NT2/D1 (cell line): Measurements from ENCODE around the gene VPS8.

Source experiments
- DNase-seq: peaks from one replicate; pipeline ENCODE4 v3.0.0-alpha.2; 2011; ENCODE audit warnings: low read depth, low spot score
- H3K27me3 ChIP-seq: 2 replicates; pipeline ENCODE4 v1.6.0; 2011; ENCODE audit warnings: mild to moderate bottlenecking; ENCODE audit not compliant: insufficient read length, insufficient read depth
- H3K36me3 ChIP-seq: 2 replicates; pipeline ENCODE4 v1.6.1; 2011; ENCODE audit warnings: mild to moderate bottlenecking, low read length, mixed read lengths; ENCODE audit not compliant: insufficient read depth, insufficient read length
- H3K4me1 ChIP-seq: 2 replicates; pipeline ENCODE4 v1.5.1; 2011; ENCODE audit not compliant: insufficient read depth, insufficient read length
- H3K4me3 ChIP-seq: 2 replicates; pipeline ENCODE4 v1.5.1; 2011; ENCODE audit warnings: low read depth; ENCODE audit not compliant: insufficient read length
- H3K9ac ChIP-seq: 2 replicates; pipeline ENCODE4 v1.6.0; 2011; ENCODE audit warnings: low read depth; ENCODE audit not compliant: insufficient read length
- H3K9me3 ChIP-seq: 2 replicates; pipeline ENCODE4 v1.5.1; 2011; ENCODE audit warnings: mild to moderate bottlenecking, low read length; ENCODE audit not compliant: insufficient read depth
- SUZ12 ChIP-seq: IDR thresholded peaks from 2 replicates; pipeline ENCODE4 v1.6.1; 2011; ENCODE audit not compliant: insufficient read length, insufficient read depth; ENCODE audit errors: extremely low read depth
- YY1 ChIP-seq: IDR thresholded peaks from 2 replicates; pipeline ENCODE4 v1.6.1; 2011; ENCODE audit not compliant: insufficient read length, insufficient read depth
- ZNF274 ChIP-seq: IDR thresholded peaks from 2 replicates; pipeline ENCODE4 v1.6.1; 2011; ENCODE audit warnings: mild to moderate bottlenecking, low read depth, low read length

VPS8 gene

DNA sequence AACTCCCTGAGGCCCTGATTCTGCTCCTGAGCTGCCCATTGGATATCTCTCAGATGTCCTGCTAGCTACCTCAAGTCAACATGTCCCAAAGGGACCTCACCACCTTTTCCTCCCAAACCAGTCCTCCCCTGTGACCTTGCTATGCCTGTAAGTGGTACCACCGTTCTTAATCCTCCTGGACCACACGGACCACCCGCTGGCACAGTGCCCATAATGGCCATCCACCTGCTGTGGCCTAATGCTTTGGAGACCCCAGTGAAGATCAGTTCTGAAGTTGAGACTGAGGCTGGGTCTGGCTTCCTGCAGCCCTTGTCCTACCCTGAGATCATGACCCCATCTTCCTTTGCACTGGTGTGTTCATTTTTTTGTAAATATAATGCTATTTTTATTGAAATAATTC is 15.0 kb upstream of the VPS8 start:
- H3K27me3 ChIP-seq, result peaks cover 4% of the 10 kb centered on the region
- H3K4me1 ChIP-seq, result peaks cover 4% of the 10 kb centered on the region
- H3K36me3 ChIP-seq, result no peaks in the 10 kb centered on the region
- no peak for DNase-seq
- H3K9me3 ChIP-seq, result no peaks in the 10 kb centered on the region; the same call in 1 of the 2 replicates
- TF ChIP-seq ZNF274, result no peak
- no peak for TF ChIP-seq YY1
- no peak for TF ChIP-seq SUZ12
- no peak overlapping the region for H3K9ac ChIP-seq
- H3K4me3 ChIP-seq, result no peak overlapping the region

GRCh38 chr3:184798120-184798519 is 13.8 kb upstream of the VPS8 start:
- TF ChIP-seq YY1, result no peak
- no peak for TF ChIP-seq ZNF274
- no peak for TF ChIP-seq SUZ12
- no peaks in the 10 kb centered on the region for H3K27me3 ChIP-seq
- H3K4me3 ChIP-seq, result no peak overlapping the region
- H3K9me3 ChIP-seq, result no peaks in the 10 kb centered on the region; the same call in 1 of the 2 replicates
- no peaks in the 10 kb centered on the region for H3K36me3 ChIP-seq
- peaks cover 6% of the 10 kb centered on the region for H3K4me1 ChIP-seq
- DNase-seq, result no peak
- H3K9ac ChIP-seq, result no peak overlapping the region

GRCh38 chr3:184800349-184800930 is 11.5 kb upstream of the VPS8 start:
- no peak overlapping the region for H3K9ac ChIP-seq
- DNase-seq, result no peak
- H3K9me3 ChIP-seq, result no peaks in the 10 kb centered on the region; the same call in 1 of the 2 replicates
- no peak for TF ChIP-seq ZNF274
- TF ChIP-seq YY1, result no peak
- TF ChIP-seq SUZ12, result no peak
- no peaks in the 10 kb centered on the region for H3K36me3 ChIP-seq
- H3K27me3 ChIP-seq, result no peaks in the 10 kb centered on the region
- H3K4me1 ChIP-seq, result peaks cover 3% of the 10 kb centered on the region
- no peak overlapping the region for H3K4me3 ChIP-seq

DNA sequence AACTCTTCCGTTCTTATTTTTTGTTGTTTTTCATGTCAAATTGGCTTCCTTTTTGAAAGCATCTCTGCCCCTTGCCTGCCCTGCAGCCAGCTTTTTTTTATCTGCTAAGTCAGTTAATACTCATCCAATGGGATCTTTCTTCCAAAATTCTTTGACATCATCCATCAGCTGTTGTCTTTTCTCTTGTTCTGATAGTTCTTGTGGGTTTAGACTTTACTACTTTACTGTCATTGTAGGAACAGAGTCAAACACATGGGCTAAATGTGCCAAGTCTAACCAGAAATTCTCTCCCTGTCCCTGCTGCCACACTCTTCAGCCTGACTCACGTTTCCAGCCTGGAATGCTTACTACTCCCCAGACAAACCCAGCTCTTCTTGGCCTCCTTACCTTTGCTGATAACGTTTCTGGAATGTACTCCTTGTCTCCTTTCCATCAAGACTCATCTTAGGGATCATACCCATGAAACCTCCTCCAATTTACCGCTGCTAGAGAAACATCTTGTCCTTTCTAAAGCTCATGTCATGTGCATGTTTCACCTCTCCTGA is 10.7 kb upstream of the VPS8 start:
- peaks cover 3% of the 10 kb centered on the region for H3K4me1 ChIP-seq
- no peak for TF ChIP-seq SUZ12
- no peak for TF ChIP-seq ZNF274
- no peak for TF ChIP-seq YY1
- no peak for DNase-seq
- H3K4me3 ChIP-seq, result no peak overlapping the region
- H3K36me3 ChIP-seq, result no peaks in the 10 kb centered on the region
- no peaks in the 10 kb centered on the region for H3K27me3 ChIP-seq
- no peaks in the 10 kb centered on the region; the same call in 1 of the 2 replicates for H3K9me3 ChIP-seq
- no peak overlapping the region for H3K9ac ChIP-seq

GRCh38 chr3:184802150-184802549 is 9.8 kb upstream of the VPS8 start:
- DNase-seq, result no peak
- Histone ChIP-seq H3K9me3 (no peaks in the 10 kb centered on the region; the same call in 1 of the 2 replicates), H3K4me1 (peaks cover 3% of the 10 kb centered on the region), H3K27me3 (no peaks in the 10 kb centered on the region), H3K4me3 (no peak overlapping the region), H3K36me3 (no peaks in the 10 kb centered on the region), H3K9ac (no peak overlapping the region)
- no peak for TF ChIP-seq ZNF274
- TF ChIP-seq YY1, result no peak
- no peak for TF ChIP-seq SUZ12

GRCh38 chr3:184804801-184805200 is 7.2 kb upstream of the VPS8 start:
- TF ChIP-seq SUZ12 (no peak), YY1 (no peak), ZNF274 (no peak)
- DNase-seq, result no peak
- peaks cover 3% of the 10 kb centered on the region for H3K4me1 ChIP-seq
- H3K9me3 ChIP-seq, result no peaks in the 10 kb centered on the region
- H3K27me3 ChIP-seq, result no peaks in the 10 kb centered on the region
- H3K36me3 ChIP-seq, result no peaks in the 10 kb centered on the region
- H3K9ac ChIP-seq, result no peak overlapping the region
- H3K4me3 ChIP-seq, result no peak overlapping the region

GRCh38 chr3:184805351-184806038 is 6.5 kb upstream of the VPS8 start:
- no peak for DNase-seq
- H3K9me3 ChIP-seq, result no peaks in the 10 kb centered on the region

More at GRCh38 chr3:184805351-184806038, 6.5 kb upstream of the VPS8 start:
- no peaks in the 10 kb centered on the region for H3K36me3 ChIP-seq
- TF ChIP-seq SUZ12, result no peak
- no peak for TF ChIP-seq ZNF274
- no peak for TF ChIP-seq YY1
- H3K27me3 ChIP-seq, result no peaks in the 10 kb centered on the region
- no peak overlapping the region for H3K9ac ChIP-seq
- peaks cover 3% of the 10 kb centered on the region for H3K4me1 ChIP-seq
- H3K4me3 ChIP-seq, result no peak overlapping the region
